Measurements from ENCODE around the gene ASXL2. TPM values are rescaled to one million over a fixed set of nuclear protein-coding genes. Genes with fewer than 3 reads are reported as not detected.

Gene ASXL2
- total and polyA plus RNA-seq, 2 of the 13 experiments (the other 11 are each of a cell fraction or from before 2014, with no cell fraction given), result 12.1 to 19.2 TPM

DNA sequence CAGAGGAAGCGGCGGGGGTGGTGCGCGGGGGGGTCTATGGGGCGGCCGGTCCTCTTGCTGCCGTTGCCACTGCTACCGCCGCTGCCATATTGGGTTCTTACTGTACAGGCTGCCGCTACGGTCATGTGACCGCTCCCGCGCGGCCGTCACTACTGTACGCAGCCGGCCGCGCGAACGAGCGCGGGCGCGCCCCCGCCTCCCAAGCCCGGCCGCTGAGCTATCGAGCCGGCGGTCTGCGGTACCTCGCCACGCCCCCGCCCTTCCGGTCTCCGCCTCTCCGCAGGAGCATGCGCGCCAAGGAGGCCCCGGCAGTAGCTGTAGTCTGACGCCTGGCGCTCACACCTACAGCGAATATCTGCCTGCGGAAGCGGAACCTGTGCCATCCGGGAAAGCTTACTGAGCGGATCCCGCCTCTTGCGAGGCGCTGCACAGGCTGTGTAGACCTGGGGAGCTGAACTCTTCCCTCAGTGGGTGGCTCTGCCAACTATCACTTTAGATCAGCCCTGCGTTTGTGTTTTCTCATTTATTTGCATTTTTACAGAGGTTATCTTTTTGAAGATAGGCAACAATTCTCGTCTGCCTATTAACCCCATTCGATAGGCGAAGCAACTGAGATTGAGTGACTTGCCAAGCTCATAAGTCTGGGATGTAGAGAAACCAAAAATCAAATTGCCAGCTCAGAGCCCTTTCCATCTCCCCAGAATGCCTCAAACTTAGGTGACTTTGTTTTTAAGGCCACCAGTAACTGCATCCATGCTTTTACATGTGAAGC lies at the start of gene ASXL2 (continued):
- TF ChIP-seq, protein P1, sequence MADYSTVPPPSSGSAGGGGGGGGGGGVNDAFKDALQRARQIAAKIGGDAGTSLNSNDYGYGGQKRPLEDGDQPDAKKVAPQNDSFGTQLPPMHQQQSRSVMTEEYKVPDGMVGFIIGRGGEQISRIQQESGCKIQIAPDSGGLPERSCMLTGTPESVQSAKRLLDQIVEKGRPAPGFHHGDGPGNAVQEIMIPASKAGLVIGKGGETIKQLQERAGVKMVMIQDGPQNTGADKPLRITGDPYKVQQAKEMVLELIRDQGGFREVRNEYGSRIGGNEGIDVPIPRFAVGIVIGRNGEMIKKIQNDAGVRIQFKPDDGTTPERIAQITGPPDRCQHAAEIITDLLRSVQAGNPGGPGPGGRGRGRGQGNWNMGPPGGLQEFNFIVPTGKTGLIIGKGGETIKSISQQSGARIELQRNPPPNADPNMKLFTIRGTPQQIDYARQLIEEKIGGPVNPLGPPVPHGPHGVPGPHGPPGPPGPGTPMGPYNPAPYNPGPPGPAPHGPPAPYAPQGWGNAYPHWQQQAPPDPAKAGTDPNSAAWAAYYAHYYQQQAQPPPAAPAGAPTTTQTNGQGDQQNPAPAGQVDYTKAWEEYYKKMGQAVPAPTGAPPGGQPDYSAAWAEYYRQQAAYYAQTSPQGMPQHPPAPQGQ (CRISPR knock-in tag; IDR thresholded peaks at IDR 0.05; ENCODE audit: borderline replicate concordance), result no peak
- TF ChIP-seq RCOR2 (CRISPR knock-in tag; IDR thresholded peaks at IDR 0.05), result peak; percentile 14; the same call in 1 of the 2 replicates
- no peak for TF ChIP-seq RBM39 (IDR thresholded peaks at IDR 0.05; ENCODE audit: low read depth, low read length, poor library complexity, severe bottlenecking)
- no peak for TF ChIP-seq RORA (CRISPR knock-in tag; IDR thresholded peaks at IDR 0.05)
- TF ChIP-seq GATAD2A (CRISPR knock-in tag; IDR thresholded peaks at IDR 0.05), result no peak; the same call in 1 of the 2 replicates
- peak; percentile 67 for TF ChIP-seq MAZ (IDR thresholded peaks at IDR 0.05; ENCODE audit: borderline replicate concordance, low read depth, low read length)
- peak; percentile 11; the same call in 1 of the 2 replicates for TF ChIP-seq MAZ (CRISPR knock-in tag; IDR thresholded peaks at IDR 0.05; ENCODE audit: low read depth)
- TF ChIP-seq TAF15 (IDR thresholded peaks at IDR 0.05; ENCODE audit: low read depth, low read length, poor library complexity, severe bottlenecking), result no peak
- 0 out of 2 replicates have a peak, but pooled peaks have one; percentile 32 for TF ChIP-seq NR2F6 (IDR thresholded peaks at IDR 0.05)
- TF ChIP-seq NR2F6 (CRISPR knock-in tag; IDR thresholded peaks at IDR 0.05), result peak; percentile 70
- TF ChIP-seq ZNF101 (CRISPR knock-in tag; IDR thresholded peaks at IDR 0.05; ENCODE audit: borderline replicate concordance, low read depth), result no peak
- TF ChIP-seq ZFP41 (CRISPR knock-in tag; IDR thresholded peaks at IDR 0.05; ENCODE audit: borderline replicate concordance), result peak; percentile 70; the same call in 1 of the 2 replicates
- no peak for TF ChIP-seq NPAS2 (CRISPR knock-in tag; IDR thresholded peaks at IDR 0.05; ENCODE audit: borderline replicate concordance)
- TF ChIP-seq, protein P2, sequence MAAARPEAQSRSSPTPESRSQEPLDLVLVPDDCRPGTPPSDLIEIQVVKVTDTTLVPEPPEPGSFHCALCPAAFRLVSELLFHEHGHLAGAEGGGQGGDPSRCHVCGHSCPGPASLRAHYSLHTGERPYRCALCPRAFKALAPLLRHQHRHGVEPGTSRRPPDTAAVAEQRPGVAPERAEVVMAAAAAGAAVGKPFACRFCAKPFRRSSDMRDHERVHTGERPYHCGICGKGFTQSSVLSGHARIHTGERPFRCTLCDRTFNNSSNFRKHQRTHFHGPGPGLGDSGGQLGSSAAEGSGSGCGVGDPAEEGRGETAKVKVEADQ (CRISPR knock-in tag; IDR thresholded peaks at IDR 0.05; ENCODE audit: borderline replicate concordance), result no peak
- TF ChIP-seq, protein P3, sequence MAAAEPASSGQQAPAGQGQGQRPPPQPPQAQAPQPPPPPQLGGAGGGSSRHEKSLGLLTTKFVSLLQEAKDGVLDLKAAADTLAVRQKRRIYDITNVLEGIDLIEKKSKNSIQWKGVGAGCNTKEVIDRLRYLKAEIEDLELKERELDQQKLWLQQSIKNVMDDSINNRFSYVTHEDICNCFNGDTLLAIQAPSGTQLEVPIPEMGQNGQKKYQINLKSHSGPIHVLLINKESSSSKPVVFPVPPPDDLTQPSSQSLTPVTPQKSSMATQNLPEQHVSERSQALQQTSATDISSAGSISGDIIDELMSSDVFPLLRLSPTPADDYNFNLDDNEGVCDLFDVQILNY (CRISPR knock-in tag; conservative IDR thresholded peaks at IDR 0.05), result no peak
- TF ChIP-seq ZNF589 (CRISPR knock-in tag; conservative IDR thresholded peaks at IDR 0.05), result no peak; the same call in 1 of the 2 replicates
- TF ChIP-seq ZBTB1 (CRISPR knock-in tag; IDR thresholded peaks at IDR 0.05; ENCODE audit: borderline replicate concordance), result 0 out of 2 replicates have a peak, but pooled peaks have one; percentile 21
- TF ChIP-seq, protein P4, sequence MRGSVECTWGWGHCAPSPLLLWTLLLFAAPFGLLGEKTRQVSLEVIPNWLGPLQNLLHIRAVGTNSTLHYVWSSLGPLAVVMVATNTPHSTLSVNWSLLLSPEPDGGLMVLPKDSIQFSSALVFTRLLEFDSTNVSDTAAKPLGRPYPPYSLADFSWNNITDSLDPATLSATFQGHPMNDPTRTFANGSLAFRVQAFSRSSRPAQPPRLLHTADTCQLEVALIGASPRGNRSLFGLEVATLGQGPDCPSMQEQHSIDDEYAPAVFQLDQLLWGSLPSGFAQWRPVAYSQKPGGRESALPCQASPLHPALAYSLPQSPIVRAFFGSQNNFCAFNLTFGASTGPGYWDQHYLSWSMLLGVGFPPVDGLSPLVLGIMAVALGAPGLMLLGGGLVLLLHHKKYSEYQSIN (CRISPR knock-in tag; IDR thresholded peaks at IDR 0.05; ENCODE audit: borderline replicate concordance), result no peak
- no peak for TF ChIP-seq ISX (CRISPR knock-in tag; conservative IDR thresholded peaks at IDR 0.05)
- TF ChIP-seq, protein P5, sequence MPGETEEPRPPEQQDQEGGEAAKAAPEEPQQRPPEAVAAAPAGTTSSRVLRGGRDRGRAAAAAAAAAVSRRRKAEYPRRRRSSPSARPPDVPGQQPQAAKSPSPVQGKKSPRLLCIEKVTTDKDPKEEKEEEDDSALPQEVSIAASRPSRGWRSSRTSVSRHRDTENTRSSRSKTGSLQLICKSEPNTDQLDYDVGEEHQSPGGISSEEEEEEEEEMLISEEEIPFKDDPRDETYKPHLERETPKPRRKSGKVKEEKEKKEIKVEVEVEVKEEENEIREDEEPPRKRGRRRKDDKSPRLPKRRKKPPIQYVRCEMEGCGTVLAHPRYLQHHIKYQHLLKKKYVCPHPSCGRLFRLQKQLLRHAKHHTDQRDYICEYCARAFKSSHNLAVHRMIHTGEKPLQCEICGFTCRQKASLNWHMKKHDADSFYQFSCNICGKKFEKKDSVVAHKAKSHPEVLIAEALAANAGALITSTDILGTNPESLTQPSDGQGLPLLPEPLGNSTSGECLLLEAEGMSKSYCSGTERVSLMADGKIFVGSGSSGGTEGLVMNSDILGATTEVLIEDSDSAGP (CRISPR knock-in tag; IDR thresholded peaks at IDR 0.05; ENCODE audit: borderline replicate concordance), result peak; percentile 72
- peak; percentile 61; the same call in 1 of the 2 replicates for TF ChIP-seq ZFP90 (CRISPR knock-in tag; IDR thresholded peaks at IDR 0.05; ENCODE audit: borderline replicate concordance)
- no peak for TF ChIP-seq KLF13 (CRISPR knock-in tag; IDR thresholded peaks at IDR 0.05)
- TF ChIP-seq ZNF724P (CRISPR knock-in tag; IDR thresholded peaks at IDR 0.05; ENCODE audit: borderline replicate concordance), result peak; percentile 71; the same call in 1 of the 2 replicates
